Skin epidermis (tissue), 12 donors: ENCODE measurements around the gene CFAP119.
A peak's percentile ranks its signal among the peaks of the same experiment; 100 is the strongest.

Source experiments
- H3K27ac ChIP-seq, 21 experiments: fragments of 200-600 bp; sonication (generic) in 11 of 21; one replicate each; pipeline ENCODE4 v1.5.0; 2020; ENCODE audit warnings: mild to moderate bottlenecking in 3 of 21, inconsistent platforms in 2 of 21, moderate library complexity in 2 of 21
- H3K4me3 ChIP-seq, 7 experiments: fragments of 200-600 bp; sonication (generic) in 2 of 7; one replicate each; pipeline ENCODE4 v1.5.0; 2020; ENCODE audit warnings: inconsistent platforms in 2 of 7, mild to moderate bottlenecking in 2 of 7, moderate library complexity in 1 of 7

The CFAP119 gene

GRCh38 chr16:30766206-30766932 is 4.5 kb upstream of the CFAP119 start:
- Histone ChIP-seq H3K27ac (no peak overlapping the region), H3K4me3 (no peak overlapping the region)

- Histone ChIP-seq H3K27ac (no peak overlapping the region), H3K4me3 (no peak overlapping the region)
These were observed 3.1 kb upstream of the CFAP119 start for GRCh38 chr16:30764816-30765465.

DNA sequence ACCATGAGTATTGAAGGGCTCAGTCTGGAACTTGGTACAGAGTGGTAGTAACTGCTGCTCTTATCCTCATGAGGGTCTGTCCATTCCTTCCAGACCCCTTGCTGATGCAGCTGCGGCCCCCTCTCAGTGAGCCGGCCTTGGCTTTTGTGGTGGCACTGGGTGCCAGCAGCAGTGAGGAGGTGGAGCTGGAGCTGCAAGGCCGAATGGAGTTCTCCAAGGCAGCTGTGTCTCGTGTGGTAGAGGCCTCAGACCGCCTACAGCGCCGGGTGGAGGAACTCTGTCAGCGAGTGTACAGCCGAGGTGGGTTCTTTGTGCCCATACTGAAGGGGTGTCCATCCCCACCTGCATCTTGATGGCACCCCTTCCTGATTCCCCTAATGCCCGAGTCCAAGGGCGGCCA is 2.2 kb upstream of the CFAP119 start:
- Histone ChIP-seq H3K4me3 (no peak overlapping the region), H3K27ac (no peak overlapping the region)

DNA sequence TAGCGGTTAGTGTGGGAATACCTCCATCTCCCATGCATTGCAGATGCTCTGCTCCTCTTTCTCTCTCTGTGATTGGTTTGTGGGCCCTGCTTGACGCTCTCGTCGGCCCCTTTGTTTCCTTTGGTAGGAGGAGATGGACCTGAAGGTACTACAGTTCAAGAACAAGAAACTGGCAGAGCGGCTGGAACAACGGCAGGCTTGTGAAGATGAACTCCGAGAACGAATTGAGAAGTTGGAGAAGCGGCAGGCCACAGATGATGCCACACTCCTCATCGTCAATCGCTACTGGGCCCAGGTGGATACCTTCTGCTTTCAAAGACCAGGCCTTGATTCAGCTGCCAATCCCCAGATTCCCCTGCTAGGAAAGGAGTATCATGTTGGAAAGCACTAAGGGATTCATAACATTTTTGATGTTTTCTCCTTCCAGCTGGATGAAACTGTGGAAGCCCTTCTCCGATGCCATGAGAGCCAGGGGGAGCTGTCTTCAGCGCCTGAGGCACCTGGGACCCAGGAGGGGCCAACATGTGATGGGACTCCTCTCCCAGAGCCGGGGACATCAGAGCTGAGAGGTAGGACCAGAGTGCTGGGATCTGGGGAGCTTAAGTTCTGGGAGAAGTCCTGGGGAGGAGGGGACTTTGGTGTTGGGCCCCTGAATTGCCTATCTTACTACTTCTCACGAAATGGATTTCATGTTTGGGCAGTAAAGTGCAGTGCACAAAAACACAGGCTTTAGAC is 1.3 kb upstream of the CFAP119 start:
- Histone ChIP-seq H3K27ac (peak overlapping the region in 16 of 21 experiments; percentile 80 to 94 (median 88)), H3K4me3 (peak overlapping the region; percentile 76 to 99 (median 90))

- H3K27ac ChIP-seq = peak overlapping the region in 18 of 21 experiments; percentile 0 to 94 (median 80)
- peak overlapping the region; percentile 76 to 99 (median 90) for H3K4me3 ChIP-seq
These were observed 385 bp downstream of the CFAP119 start for GRCh38 chr16:30761427-30761927.

- H3K27ac ChIP-seq = peak overlapping the region in 14 of 21 experiments; percentile 0 to 94 (median 68)
- peak overlapping the region; percentile 76 to 99 (median 90) for H3K4me3 ChIP-seq
These were observed 1.1 kb downstream of the CFAP119 start for GRCh38 chr16:30760577-30761426.

- H3K27ac ChIP-seq = peak overlapping the region in 3 of 21 experiments; percentile 3 to 57 (median 52)
These were observed 1.8 kb downstream of the CFAP119 start for GRCh38 chr16:30760001-30760559.

DNA sequence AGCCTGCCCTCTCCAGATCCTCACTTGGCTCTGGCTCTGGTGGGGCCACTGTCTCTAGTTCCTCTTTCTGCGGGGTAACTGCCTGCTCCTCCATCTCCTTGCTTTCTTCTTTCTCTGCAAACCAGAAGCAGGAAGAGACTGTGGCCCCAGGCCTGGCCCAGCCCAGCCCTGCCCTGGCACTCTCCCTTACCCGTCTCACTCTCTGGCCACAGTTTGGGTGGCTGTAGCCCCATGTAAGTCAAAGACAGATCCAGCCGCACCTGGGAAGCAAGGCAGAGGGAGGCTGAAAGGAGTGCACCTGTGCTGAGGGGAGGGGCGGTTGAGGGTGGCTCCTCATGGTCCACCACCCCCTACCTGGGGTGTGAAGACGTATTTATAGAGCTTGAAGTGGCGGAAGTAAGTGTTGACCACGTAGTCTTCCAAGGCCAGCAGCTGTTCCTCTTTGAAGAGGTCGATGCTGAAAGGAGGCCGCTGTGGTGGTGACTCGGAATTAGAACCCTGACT is 2.8 kb downstream of the CFAP119 start:
- Histone ChIP-seq H3K4me3 (no peak overlapping the region), H3K27ac (peak overlapping the region in 12 of 21 experiments; percentile 2 to 59 (median 51))

More at GRCh38 chr16:30760001-30760559, 1.8 kb downstream of the CFAP119 start:
- no peak overlapping the region for H3K4me3 ChIP-seq

GRCh38 chr16:30757316-30757715 is 4.5 kb downstream of the CFAP119 start:
- no peak overlapping the region for H3K4me3 ChIP-seq
- H3K27ac ChIP-seq = no peak overlapping the region

GRCh38 chr16:30756781-30757100 is 5.1 kb downstream of the CFAP119 start:
- H3K27ac ChIP-seq = no peak overlapping the region
- no peak overlapping the region for H3K4me3 ChIP-seq

- no peak overlapping the region for H3K27ac ChIP-seq
- no peak overlapping the region for H3K4me3 ChIP-seq
These were observed 5.7 kb downstream of the CFAP119 start for GRCh38 chr16:30755955-30756780.

- Histone ChIP-seq H3K27ac (no peak overlapping the region), H3K4me3 (no peak overlapping the region)
These were observed 8.3 kb downstream of the CFAP119 start for GRCh38 chr16:30753596-30753995.

- Histone ChIP-seq H3K27ac (no peak overlapping the region), H3K4me3 (no peak overlapping the region)
These were observed 10.9 kb downstream of the CFAP119 start for GRCh38 chr16:30750876-30751465.

- H3K27ac ChIP-seq = no peak overlapping the region
- no peak overlapping the region for H3K4me3 ChIP-seq
These were observed 11.7 kb downstream of the CFAP119 start for GRCh38 chr16:30750201-30750600.

DNA sequence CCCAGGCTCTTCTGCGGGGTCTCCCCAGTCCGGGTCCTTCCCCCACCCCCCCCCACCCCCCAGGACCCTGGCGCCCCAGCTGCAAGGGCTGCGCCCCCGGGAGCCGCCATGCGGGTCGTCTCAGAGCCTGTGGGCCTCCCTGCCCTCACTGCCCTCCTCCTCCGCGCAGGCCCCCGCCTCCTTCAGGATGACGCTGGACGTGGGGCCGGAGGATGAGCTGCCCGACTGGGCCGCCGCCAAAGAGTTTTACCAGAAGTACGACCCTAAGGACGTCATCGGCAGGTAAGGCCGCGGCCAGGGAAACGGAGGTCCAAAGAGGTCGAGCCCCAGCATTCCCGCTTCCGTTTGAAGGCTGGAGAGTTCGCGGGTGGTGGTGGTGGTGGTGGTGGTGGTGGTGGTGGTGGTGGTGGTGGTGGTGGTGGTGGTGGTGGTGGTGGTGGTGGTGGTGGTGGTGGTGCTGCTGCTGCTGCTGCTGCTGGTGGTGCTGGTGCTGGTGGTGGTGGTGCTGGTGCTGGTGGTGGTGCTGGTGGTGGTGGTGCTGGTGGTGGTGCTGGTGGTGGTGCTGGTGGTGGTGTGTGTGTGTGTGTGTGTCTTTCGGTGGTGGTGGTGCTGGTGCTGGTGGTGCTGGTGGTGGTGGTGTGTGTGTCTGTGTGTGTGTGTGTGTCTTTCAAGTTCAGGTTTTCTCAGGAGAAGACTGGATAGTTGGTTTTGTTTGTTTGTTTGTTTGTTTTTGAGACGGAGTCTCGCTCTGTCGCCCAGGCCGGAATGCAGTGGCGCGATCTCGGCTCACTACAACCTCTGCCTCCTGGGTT is 13.0 kb downstream of the CFAP119 start:
- peak overlapping the region; percentile 56 to 96 (median 90) for H3K4me3 ChIP-seq
- peak overlapping the region in 20 of 21 experiments; percentile 58 to 94 (median 84) for H3K27ac ChIP-seq

DNA sequence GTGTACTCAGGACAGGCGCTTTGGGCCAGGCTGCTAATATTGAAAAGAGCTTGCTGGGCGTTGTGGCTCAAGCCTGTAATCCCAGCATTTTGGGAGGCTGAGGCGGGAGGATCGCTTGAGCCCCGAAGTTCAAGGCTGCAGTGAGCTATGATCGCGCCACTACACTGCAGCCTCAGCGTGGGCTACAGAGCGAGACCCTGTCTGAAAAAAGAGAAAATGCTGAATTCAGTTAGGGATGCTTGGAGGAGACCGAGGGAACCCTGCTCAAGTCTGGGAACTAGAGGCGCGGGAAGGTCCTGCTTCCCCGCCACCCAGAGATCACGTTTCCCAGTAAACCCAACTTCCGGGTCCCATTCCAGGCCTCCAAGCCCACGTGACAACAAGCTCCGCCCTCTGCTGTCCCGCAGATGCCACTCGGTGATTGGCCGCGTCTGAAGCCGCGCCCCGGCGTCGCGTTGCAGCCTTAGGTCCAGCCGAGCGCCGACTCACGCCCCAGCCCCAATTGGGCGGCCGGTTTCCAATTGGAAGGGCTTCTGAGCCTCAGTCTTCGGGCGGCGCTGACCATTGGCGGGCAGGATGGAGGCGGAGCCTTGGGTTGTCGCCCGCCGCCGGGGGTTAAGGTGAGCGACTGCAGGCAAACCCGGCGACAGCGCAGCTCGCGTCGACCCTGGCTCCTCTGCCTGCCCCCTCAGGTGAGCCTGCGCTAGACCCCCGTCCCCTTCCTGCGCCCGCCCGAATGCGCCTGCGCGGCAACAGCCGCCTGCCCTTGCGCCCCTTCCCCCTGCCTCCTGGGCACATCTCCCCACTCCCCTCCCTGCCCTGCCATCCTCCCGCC is 13.8 kb downstream of the CFAP119 start, which contains the start of gene PHKG2:
Gene PHKG2 (plus strand): TSS at position 627 of the 835 bp plus-strand sequence. CDS start 396 bp downstream, outside the sequence.
- H3K4me3 ChIP-seq = peak within 1 kb of the TSS; percentile 56 to 96 (median 90)
- peak within 1 kb of the TSS in 20 of 21 experiments; percentile 58 to 94 (median 84) for H3K27ac ChIP-seq
